Ovary (tissue), 9 donors: ENCODE data around the gene SLC16A11. TPM values are rescaled to one million over a fixed set of nuclear protein-coding genes. Genes with fewer than 3 reads are reported as not detected.
"Not testable (repeated sequence)": the region's sequence is repeated elsewhere in the genome, so short reads cannot be mapped to it uniquely, and the experiment has no call there.

ENCODE experiments used
- DNase-seq, 5 donors: peaks; one replicate each; pipeline ENCODE4 v3.0.0-alpha.2; 2019 to 2020
- H3K27ac ChIP-seq, 2 donors: fragments of 200-600 bp; one replicate each; pipeline versions ENCODE4 v1.5.1 to v1.8.0; 2019 to 2022
- H3K27me3 ChIP-seq: fragments of 200-600 bp; one replicate; pipeline ENCODE4 v1.8.0; 2022
- H3K36me3 ChIP-seq: fragments of 200-600 bp; sonication (generic); one replicate; pipeline ENCODE4 v1.5.1; 2019
- H3K4me1 ChIP-seq: one replicate; pipeline ENCODE4 v1.8.1; 2013; ENCODE audit warnings: mild to moderate bottlenecking, moderate library complexity; ENCODE audit not compliant: insufficient read depth
- H3K4me3 ChIP-seq: fragments of 200-600 bp; sonication (generic); one replicate; pipeline ENCODE4 v1.5.1; 2017
- H3K9me3 ChIP-seq, 2 donors: fragments of 200-600 bp in 1 of 2; sonication (generic) in 1 of 2; one replicate each; pipeline versions ENCODE4 v1.5.1 to v1.8.1; 2013 to 2019; ENCODE audit warnings: mild to moderate bottlenecking in 1 of 2, moderate library complexity in 1 of 2
- EP300 ChIP-seq: sonication (generic); formaldehyde crosslinking; IDR thresholded peaks from one replicate; pipeline ENCODE4 v1.6.1; 2017; ENCODE audit warnings: antibody characterized with exemption
- POLR2A ChIP-seq: fragments of 450-650 bp; IDR thresholded peaks from one replicate; pipeline ENCODE4 v1.6.1; 2017; ENCODE audit warnings: antibody characterized with exemption, mild to moderate bottlenecking, moderate library complexity
- WGBS, 3 donors: extraction: QIAGEN DNeasy Blood & Tissue Kit in 1 of 3; methylation state at CpG; one replicate each; pipeline versions ENCODE4 v1.1.5 to v1.1.7; 2013 to 2017; 5-methylcytosine and 5-hydroxymethylcytosine counted together
- intact Hi-C, 4 donors: fragments of 100-400 bp; cut with DNase I; formaldehyde crosslinking; loops; one replicate each; pipeline versions ENCODE4 v1.11.0 to v1.15.1; 2022 to 2023
- polyA plus RNA-seq, 2 donors: library from polyadenylated mRNA; stranded (reverse); fragments of 200-250 nt in 1 of 2; fragments of 350-450 nt in 1 of 2; fragmentation: Illumina TruSeq in 1 of 2; extraction: RNeasy Lipid Tissue Mini Kit (QIAGEN cat#74804) in 1 of 2; gene quantifications; one replicate each; pipeline ENCODE4 v1.2.3, GENCODE V29; 2013 to 2014
- total RNA-seq, 7 donors: library from RNA; depleted of rRNA in 2 of 7; stranded (reverse); fragments of >200 nt in 2 of 7; fragmentation: NEBNext Ultra II Directional in 3 of 7; extraction: Animal tissue kit (Norgen Biotek cat#: 25700) in 3 of 7; gene quantifications; one replicate each; pipeline versions ENCODE4 v1.1.0 to v1.2.4, GENCODE V29; 2016 to 2023
- TF ChIP-seq, protein P1 (sequence below), 3 donors: fragments of 450-650 bp in 2 of 3; fragments of 200-600 bp in 1 of 3; IDR thresholded peaks; one replicate each; pipeline versions ENCODE4 v1.5.1 to v1.8.0; 2016 to 2022; ENCODE audit warnings: antibody characterized with exemption in 3 of 3, mild to moderate bottlenecking in 1 of 3
- donor health status: DM: no; HTN: no; CAD: no; lungs with moderate emphysema.
- donor health status: DM: no; HTN: no; CAD: no.
- donor health status: Bipolar disorder and iron deficiency.
- donor health status: DM: yes; HTN: yes; CAD: no.
- donor health status: DM: no; HTN: no; CAD: no.
- donor health status: DM: yes; HTN: yes; CAD: no.

Gene SLC16A11
- total and polyA plus RNA-seq, 9 donors, result 1.2 to 14.4 (median 3.0) TPM; not detected in 2

DNA sequence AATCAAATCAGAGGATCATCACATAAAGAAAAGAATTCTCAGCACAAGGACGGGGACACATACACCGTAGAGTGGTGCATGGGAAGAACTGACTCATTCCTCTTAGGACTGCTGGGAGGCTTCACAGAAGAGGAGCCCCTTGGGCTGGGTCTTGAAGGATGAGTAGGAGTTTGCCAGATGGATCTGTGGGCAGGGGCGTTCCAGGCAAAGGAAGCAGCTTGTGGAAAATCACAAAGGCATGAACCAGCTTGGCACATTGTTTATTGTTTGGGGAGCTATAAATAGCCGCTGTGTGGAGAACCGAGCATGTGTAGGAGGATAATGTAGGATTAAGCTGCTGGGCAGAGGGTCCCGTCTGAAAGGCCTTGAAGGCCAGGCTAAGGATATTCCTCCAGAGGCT, 5.1 kb upstream of the SLC16A11 start:
- Histone ChIP-seq H3K27me3 (no peaks in the 10 kb centered on the region), H3K36me3 (no peaks in the 10 kb centered on the region), H3K9me3 (no peaks in the 10 kb centered on the region), H3K27ac (no peak overlapping the region), H3K4me1 (peaks cover 5% of the 10 kb centered on the region), H3K4me3 (no peak overlapping the region)
- DNase-seq, result no peak
- WGBS, 3 donors, result 43 to 64% (median 46%) methylated on average over 6 of the region's 6 CpGs
- intact Hi-C loops, result loop anchor here in 3 of 4 donors (2.0 to 10.0 kb wide), 3 partner anchors 82 to 126 kb away; partner anchors contain the start of gene ASGR1 (in 1 of the 3)
- TF ChIP-seq EP300 (no peak), POLR2A (no peak)
- TF ChIP-seq, protein P1, sequence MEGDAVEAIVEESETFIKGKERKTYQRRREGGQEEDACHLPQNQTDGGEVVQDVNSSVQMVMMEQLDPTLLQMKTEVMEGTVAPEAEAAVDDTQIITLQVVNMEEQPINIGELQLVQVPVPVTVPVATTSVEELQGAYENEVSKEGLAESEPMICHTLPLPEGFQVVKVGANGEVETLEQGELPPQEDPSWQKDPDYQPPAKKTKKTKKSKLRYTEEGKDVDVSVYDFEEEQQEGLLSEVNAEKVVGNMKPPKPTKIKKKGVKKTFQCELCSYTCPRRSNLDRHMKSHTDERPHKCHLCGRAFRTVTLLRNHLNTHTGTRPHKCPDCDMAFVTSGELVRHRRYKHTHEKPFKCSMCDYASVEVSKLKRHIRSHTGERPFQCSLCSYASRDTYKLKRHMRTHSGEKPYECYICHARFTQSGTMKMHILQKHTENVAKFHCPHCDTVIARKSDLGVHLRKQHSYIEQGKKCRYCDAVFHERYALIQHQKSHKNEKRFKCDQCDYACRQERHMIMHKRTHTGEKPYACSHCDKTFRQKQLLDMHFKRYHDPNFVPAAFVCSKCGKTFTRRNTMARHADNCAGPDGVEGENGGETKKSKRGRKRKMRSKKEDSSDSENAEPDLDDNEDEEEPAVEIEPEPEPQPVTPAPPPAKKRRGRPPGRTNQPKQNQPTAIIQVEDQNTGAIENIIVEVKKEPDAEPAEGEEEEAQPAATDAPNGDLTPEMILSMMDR (IDR thresholded peaks at IDR 0.05), result no peak

DNA sequence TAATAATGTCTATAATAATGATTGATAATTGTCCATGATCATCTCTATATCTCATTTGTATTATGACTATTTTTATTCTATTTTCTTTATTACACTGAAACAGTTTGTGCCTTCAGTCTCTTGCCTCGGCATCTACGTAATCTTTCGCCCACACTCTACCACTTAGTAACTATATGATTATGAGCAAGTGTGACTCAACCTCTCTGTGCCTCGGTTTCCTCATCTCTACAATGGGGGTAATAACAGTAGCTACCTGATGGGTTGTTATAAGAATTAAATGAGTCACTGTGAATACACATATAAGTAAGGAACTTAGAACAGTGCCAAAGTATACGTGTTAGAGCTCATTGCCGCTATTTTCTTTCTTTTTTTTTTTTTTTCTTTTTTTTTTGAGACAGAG, 3.7 kb upstream of the SLC16A11 start:
- Histone ChIP-seq H3K4me1 (peaks cover 10% of the 10 kb centered on the region), H3K4me3 (no peak overlapping the region), H3K36me3 (no peaks in the 10 kb centered on the region), H3K27ac (no peak overlapping the region), H3K27me3 (peaks cover 4% of the 10 kb centered on the region), H3K9me3 (no peaks in the 10 kb centered on the region)
- no peak for TF ChIP-seq POLR2A
- no peak for TF ChIP-seq EP300
- TF ChIP-seq, protein P1 (IDR thresholded peaks at IDR 0.05), result no peak
- 65 to 77% (median 71%) methylated on average over 6 of the region's 6 CpGs for WGBS, 3 donors
- no peak for DNase-seq
- intact Hi-C loops, result loop anchor here in 2 of 4 donors (5.0 to 10.0 kb wide), 2 partner anchors 90 to 127 kb away; partner anchors contain the start of gene ASGR1 (in 1 of the 2)

DNA sequence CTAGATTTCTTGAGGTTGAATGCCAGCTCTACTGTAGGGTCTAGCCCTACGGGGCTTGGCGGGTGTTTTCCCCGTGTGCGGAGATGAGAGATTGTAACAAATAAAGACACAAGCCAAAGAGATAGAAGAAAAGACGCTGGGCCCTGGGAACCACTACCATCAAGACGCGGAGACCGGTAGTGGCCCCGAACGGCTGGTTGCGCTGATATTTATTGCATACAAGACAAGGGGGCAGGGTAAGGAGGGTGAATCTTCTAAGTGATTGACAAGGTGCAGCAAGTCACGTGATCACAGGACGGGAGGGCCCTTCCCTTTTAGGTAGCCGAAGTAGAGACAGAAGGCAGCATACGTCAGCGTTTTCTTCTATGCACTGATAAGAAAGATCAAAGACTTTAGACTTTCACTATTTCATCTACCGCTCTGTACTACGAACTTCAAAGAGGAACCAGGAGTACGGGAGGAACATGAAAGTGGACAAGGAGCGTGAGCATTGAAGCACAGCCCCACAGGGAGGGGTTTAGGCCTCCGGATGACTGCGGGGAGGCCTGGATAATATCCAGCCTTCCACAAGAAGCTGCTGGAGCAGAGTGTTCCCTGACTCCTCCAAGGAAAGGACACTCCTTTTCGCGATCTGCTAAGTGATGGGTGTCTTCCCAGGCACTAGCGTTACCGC, 3.0 kb upstream of the SLC16A11 start:
- peak in 3 of 5 donors; percentile 45 to 78 (median 59) for DNase-seq
- 4 to 6% (median 6%) methylated on average over 26 of the region's 26 CpGs for WGBS, 3 donors
- not testable (repeated sequence) for H3K9me3 ChIP-seq, H3K36me3 ChIP-seq, H3K27ac ChIP-seq, H3K27me3 ChIP-seq
- Histone ChIP-seq H3K4me1 (peaks cover 17% of the 10 kb centered on the region), H3K4me3 (peak overlapping the region; percentile 29)
- intact Hi-C loops, result loop anchor here in 2 of 4 donors (5.0 to 10.0 kb wide), 2 partner anchors 90 to 128 kb away; partner anchors contain the start of gene ASGR1 (in 1 of the 2)

DNA sequence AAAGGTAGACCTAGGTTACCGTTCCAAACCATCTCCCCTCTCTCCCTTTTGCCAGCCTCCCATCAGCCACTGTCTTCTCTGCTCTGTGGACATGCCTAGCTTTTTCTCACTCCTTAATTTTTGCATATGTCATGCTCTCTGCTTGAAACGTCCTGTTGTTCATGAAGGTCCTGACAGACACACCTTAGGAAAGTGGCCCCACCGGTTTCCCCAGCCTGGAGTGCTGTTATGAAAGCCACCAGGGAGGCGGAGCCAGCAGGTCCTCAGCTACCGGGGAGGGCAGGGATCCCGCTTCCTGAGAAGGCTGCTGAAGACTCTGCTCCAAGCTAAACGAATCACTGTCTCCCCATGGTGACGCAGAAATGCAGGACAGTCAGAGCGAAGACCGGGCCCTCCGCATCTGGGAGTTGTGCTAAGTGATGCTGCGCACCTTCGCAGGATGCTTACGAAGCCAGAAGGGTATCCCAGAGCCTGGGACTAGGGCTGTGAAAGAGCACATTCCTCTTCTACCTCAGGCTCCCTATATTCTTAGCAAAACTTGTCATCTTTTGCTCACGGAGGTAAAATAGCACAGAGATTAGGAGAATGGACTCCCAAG, 2.3 kb upstream of the SLC16A11 start:
- no peaks in the 10 kb centered on the region for H3K9me3 ChIP-seq
- H3K27ac ChIP-seq, result no peak overlapping the region
- peaks cover 17% of the 10 kb centered on the region for H3K4me1 ChIP-seq
- DNase-seq, result peak in 3 of 5 donors; percentile 31 to 60 (median 34)
- H3K36me3 ChIP-seq, result no peaks in the 10 kb centered on the region
- TF ChIP-seq EP300 (no peak), POLR2A (no peak)
- TF ChIP-seq, protein P1 (IDR thresholded peaks at IDR 0.05), result no peak
- intact Hi-C loops, result loop anchor here in 2 of 4 donors (5.0 to 10.0 kb wide), 2 partner anchors 91 to 129 kb away; partner anchors contain the start of gene ASGR1 (in 1 of the 2)
- 15 to 16% (median 15%) methylated on average over 15 of the region's 15 CpGs for WGBS, 3 donors
- peak overlapping the region; percentile 29 for H3K4me3 ChIP-seq
- peaks cover 4% of the 10 kb centered on the region for H3K27me3 ChIP-seq
